Transverse colon (tissue), 4 donors: Measurements from ENCODE around the gene CCDC185. TPM values are rescaled to one million over a fixed set of nuclear protein-coding genes. Genes with fewer than 3 reads are reported as not detected.

Experiments used
- DNase-seq: peaks from one replicate; pipeline ENCODE4 v3.0.0-alpha.2; 2019
- H3K27ac ChIP-seq, 4 donors: fragments of 200-600 bp; sonication (generic); 2 replicates each; pipeline ENCODE4 v1.5.1; 2016 to 2018; ENCODE audit warnings: inconsistent platforms in 4 of 4
- H3K27me3 ChIP-seq: fragments of 200-600 bp; sonication (generic); 2 replicates; pipeline ENCODE4 v1.5.1; 2017; ENCODE audit warnings: inconsistent platforms
- H3K36me3 ChIP-seq, 4 donors: fragments of 200-600 bp; sonication (generic); 2 replicates each; pipeline ENCODE4 v1.5.1; 2017 to 2019; ENCODE audit warnings: inconsistent platforms in 4 of 4
- H3K4me1 ChIP-seq, 4 donors: fragments of 200-600 bp; sonication (generic); 2 replicates each; pipeline ENCODE4 v1.5.1; 2017 to 2020; ENCODE audit warnings: inconsistent platforms in 4 of 4
- H3K4me3 ChIP-seq, 4 donors: fragments of 200-600 bp; sonication (generic); 1 replicate in 1 of 4; 2 replicates in 3 of 4; pipeline versions ENCODE4 v1.5.1 to v1.6.1; 2017 to 2019; ENCODE audit warnings: inconsistent platforms in 4 of 4
- H3K9me3 ChIP-seq, 2 donors: fragments of 200-600 bp; sonication (generic); 2 replicates each; pipeline ENCODE4 v1.5.1; 2017 to 2019; ENCODE audit warnings: inconsistent platforms in 2 of 2
- EP300 ChIP-seq: sonication (generic); formaldehyde crosslinking; IDR thresholded peaks from one replicate; pipeline ENCODE4 v1.6.1; 2017; ENCODE audit warnings: antibody characterized with exemption, low read depth
- POLR2A ChIP-seq: fragments of 450-650 bp; IDR thresholded peaks from one replicate; pipeline ENCODE4 v1.6.1; 2016; ENCODE audit warnings: antibody characterized with exemption, mild to moderate bottlenecking, moderate library complexity
- POLR2AphosphoS5 ChIP-seq, 3 donors: sonication (generic); formaldehyde crosslinking; IDR thresholded peaks; one replicate each; pipeline ENCODE4 v1.6.1; 2016; ENCODE audit warnings: antibody characterized with exemption in 3 of 3
- WGBS, 2 donors: methylation state at CpG; one replicate each; pipeline ENCODE4 v1.1.5; 2018; ENCODE audit warnings: low coverage in 1 of 2; 5-methylcytosine and 5-hydroxymethylcytosine counted together
- in situ Hi-C, 4 donors: fragments of 200-750 bp; cut with MboI; loops; one replicate each; pipeline versions ENCODE4 v1.15.0 to v1.15.1; 2017; ENCODE audit warnings: low sequenced_read_pairs in 3 of 4, low pct_ligation_motif_present in 1 of 4, low pct_unique_long_range_greater_than_20kb in 1 of 4
- intact Hi-C: fragments of 100-400 bp; cut with DNase I; formaldehyde crosslinking; loops from one replicate; pipeline ENCODE4 v1.15.1; 2023; ENCODE audit warnings: low total_unique reads
- total RNA-seq, 4 donors: library from RNA; depleted of rRNA; stranded (reverse); fragments of >200 nt; gene quantifications; one replicate each; pipeline ENCODE4 v1.1.0, GENCODE V29; 2016
- TF ChIP-seq, protein P1 (sequence below), 5 experiments: fragments of 200-600 bp in 3 of 5; fragments of 450-650 bp in 2 of 5; sonication (generic) in 3 of 5; IDR thresholded peaks; 1 replicate in 2 of 5; 2 replicates in 3 of 5; pipeline ENCODE4 v1.5.1; 2016 to 2017; ENCODE audit warnings: antibody characterized with exemption in 5 of 5, inconsistent platforms in 3 of 5, mild to moderate bottlenecking in 2 of 5, moderate library complexity in 1 of 5

CCDC185 gene
- total RNA-seq, 4 donors from 2014 or later = not detected

DNA sequence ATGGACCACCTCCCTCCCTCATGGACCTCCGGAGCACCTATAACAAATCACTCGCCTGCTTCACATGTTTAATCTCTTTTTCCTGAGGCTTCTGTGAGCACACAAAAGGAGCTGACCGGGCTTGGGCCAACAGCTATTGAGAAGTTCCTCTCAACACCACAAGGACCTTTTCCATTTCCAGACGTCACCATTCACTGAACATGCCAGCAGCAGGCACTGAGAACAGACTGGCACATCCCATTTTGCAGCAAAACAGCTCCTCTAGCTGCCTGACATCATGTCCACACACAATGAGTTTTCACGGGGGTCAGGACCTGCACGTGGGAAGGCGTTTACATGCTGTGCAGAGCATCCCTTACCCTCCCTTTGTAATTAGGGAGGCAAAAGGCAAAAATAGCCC is 40.3 kb upstream of the CCDC185 start:
- Histone ChIP-seq H3K36me3 (no peaks in the 10 kb centered on the region), H3K27ac (no peak overlapping the region), H3K4me1 (no peaks in the 10 kb centered on the region), H3K27me3 (peaks cover 22% of the 10 kb centered on the region), H3K4me3 (no peak overlapping the region), H3K9me3 (no peaks in the 10 kb centered on the region)
- intact Hi-C loops = no loop called here
- no peak for DNase-seq
- TF ChIP-seq EP300 (no peak), POLR2A (no peak), POLR2AphosphoS5 (IDR thresholded peaks at IDR 0.05) (no peak)
- TF ChIP-seq, protein P1, sequence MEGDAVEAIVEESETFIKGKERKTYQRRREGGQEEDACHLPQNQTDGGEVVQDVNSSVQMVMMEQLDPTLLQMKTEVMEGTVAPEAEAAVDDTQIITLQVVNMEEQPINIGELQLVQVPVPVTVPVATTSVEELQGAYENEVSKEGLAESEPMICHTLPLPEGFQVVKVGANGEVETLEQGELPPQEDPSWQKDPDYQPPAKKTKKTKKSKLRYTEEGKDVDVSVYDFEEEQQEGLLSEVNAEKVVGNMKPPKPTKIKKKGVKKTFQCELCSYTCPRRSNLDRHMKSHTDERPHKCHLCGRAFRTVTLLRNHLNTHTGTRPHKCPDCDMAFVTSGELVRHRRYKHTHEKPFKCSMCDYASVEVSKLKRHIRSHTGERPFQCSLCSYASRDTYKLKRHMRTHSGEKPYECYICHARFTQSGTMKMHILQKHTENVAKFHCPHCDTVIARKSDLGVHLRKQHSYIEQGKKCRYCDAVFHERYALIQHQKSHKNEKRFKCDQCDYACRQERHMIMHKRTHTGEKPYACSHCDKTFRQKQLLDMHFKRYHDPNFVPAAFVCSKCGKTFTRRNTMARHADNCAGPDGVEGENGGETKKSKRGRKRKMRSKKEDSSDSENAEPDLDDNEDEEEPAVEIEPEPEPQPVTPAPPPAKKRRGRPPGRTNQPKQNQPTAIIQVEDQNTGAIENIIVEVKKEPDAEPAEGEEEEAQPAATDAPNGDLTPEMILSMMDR (IDR thresholded peaks at IDR 0.05) = no peak
- in situ Hi-C loops = no loop called here
- WGBS, 2 donors = 56% methylated on average over 7 of the region's 7 CpGs; no CpG with 5 or more reads in 1 of the 2 donors

DNA sequence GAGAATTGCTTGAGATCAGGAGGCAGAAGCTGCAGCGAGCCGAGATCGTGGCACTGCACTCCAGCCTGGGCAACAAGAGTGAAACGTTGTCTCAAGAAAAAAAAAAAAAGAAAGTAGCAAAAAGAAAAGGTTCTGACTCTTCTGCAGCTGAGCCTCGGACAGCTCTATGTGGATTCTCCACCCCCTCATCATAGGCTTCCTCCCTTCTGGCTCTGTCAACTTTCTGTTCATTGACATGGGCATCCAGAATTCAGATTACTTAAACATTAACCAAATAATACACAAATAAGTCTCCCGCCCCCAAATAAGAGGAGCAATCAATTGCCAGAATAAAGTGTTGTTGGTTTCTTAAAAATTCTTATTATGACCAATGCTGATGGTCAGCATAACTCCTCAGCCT is 39.3 kb upstream of the CCDC185 start:
- intact Hi-C loops (no loop called here), in situ Hi-C loops (no loop called here)
- DNase-seq = no peak
- H3K36me3 ChIP-seq = no peaks in the 10 kb centered on the region
- H3K9me3 ChIP-seq = no peaks in the 10 kb centered on the region
- H3K27me3 ChIP-seq = peaks cover 26% of the 10 kb centered on the region
- no peak overlapping the region for H3K4me3 ChIP-seq
- WGBS, 2 donors = 51 to 68% methylated on average over 2 to 6 of the region's 6 CpGs
- H3K27ac ChIP-seq = no peak overlapping the region
- no peaks in the 10 kb centered on the region for H3K4me1 ChIP-seq
- TF ChIP-seq, protein P1 (IDR thresholded peaks at IDR 0.05) = no peak
- TF ChIP-seq POLR2A (no peak), EP300 (no peak), POLR2AphosphoS5 (IDR thresholded peaks at IDR 0.05) (no peak)

DNA sequence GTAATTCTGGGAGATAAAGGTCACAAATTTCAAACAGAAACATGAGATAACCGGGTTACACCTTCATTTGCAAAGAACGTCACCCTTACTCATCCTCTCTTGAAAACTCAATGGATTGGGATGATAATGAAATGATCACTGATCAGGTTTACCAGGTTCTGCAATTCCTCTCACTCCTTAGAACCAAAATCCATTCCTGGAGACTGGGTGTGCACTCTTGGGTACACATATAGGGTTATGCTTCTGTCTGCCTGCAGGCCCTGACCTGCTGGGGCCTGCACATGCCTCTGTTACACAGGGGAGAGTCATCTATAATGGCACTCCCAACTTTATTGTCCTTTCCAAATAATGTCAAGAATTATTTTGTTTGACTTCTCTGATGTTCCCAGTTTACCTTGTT is 37.5 kb upstream of the CCDC185 start:
- Histone ChIP-seq H3K4me3 (no peak overlapping the region), H3K27ac (no peak overlapping the region), H3K9me3 (no peaks in the 10 kb centered on the region), H3K27me3 (peaks cover 33% of the 10 kb centered on the region), H3K4me1 (no peaks in the 10 kb centered on the region), H3K36me3 (no peaks in the 10 kb centered on the region)
- no peak for DNase-seq
- WGBS, 2 donors = 75 to 82% methylated on average over 2 of the region's 2 CpGs
- in situ Hi-C loops (no loop called here), intact Hi-C loops (no loop called here)
- TF ChIP-seq EP300 (no peak), POLR2A (no peak)
- TF ChIP-seq, protein P1 (IDR thresholded peaks at IDR 0.05) = no peak

DNA sequence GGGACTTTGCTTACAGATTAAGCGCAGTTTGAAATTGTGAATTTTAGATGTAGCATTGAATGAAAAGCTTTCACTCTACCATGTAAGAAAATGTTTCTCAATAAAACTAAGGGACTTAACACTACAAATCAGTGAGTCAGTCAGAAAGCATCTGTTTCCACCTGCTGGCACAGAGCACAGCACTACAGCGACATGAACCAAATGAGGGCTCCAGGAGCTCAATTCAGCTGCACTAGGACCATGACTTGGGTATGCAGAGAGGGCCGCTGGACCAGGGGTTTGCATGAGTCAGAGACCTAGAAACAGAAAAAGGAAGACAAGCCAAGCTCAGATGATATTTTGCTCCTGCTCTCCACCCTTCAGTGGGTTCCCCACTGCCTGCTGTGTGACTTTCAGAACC is 34.4 kb upstream of the CCDC185 start:
- in situ Hi-C loops = no loop called here
- no peak overlapping the region for H3K27ac ChIP-seq
- H3K27me3 ChIP-seq = peaks cover 42% of the 10 kb centered on the region
- DNase-seq = no peak
- H3K9me3 ChIP-seq = no peaks in the 10 kb centered on the region
- intact Hi-C loops = no loop called here
- no peak overlapping the region for H3K4me3 ChIP-seq
- TF ChIP-seq EP300 (no peak), POLR2AphosphoS5 (IDR thresholded peaks at IDR 0.05) (no peak), POLR2A (no peak)
- TF ChIP-seq, protein P1 (IDR thresholded peaks at IDR 0.05) = no peak
- H3K36me3 ChIP-seq = no peaks in the 10 kb centered on the region
- peaks cover 6 to 10% (median 7%) of the 10 kb centered on the region in 4 donors for H3K4me1 ChIP-seq
- 62 to 73% methylated on average over 3 of the region's 3 CpGs for WGBS, 2 donors
